AG04449 (cell line): ENCODE measurements around the gene SEMA5B.

Source experiments
- CTCF ChIA-PET: fragments of 350-600 bp; formaldehyde crosslinking; extraction: SDS; loops from one replicate; lab custom pipeline; 2021; ENCODE audit warnings: antibody characterized with exemption; lab: Yijun Ruan, JAX
- POLR2A ChIA-PET: fragments of 400-600, 350-600 bp; formaldehyde crosslinking; extraction: SDS; loops from one replicate; lab custom pipeline; 2020; ENCODE audit warnings: antibody characterized with exemption, inconsistent platforms; lab: Yijun Ruan, JAX
- DNase-seq: peaks from one replicate; pipeline ENCODE4 v3.0.0-alpha.2; 2010; ENCODE audit warnings: low read depth, low spot score
- H3K4me3 ChIP-seq: 2 replicates; pipeline ENCODE4 v1.5.1; 2011; ENCODE audit warnings: low read depth, mild to moderate bottlenecking, control low read depth, low read length
- TF ChIP-seq, protein P1 (sequence below): IDR thresholded peaks from one replicate; pipeline ENCODE4 v1.5.1; 2011; ENCODE audit warnings: mild to moderate bottlenecking, moderate library complexity, low read length, control low read depth, inconsistent platforms; ENCODE audit not compliant: insufficient read depth; ENCODE audit errors: missing control alignments

The SEMA5B gene

GRCh38 chr3:122978569-122978968, 49.0 kb downstream of the SEMA5B start:
- ChIA-PET CTCF (interaction anchor here (1.0 kb wide), 1 partner anchor 35 kb away, joined by 3 read pairs; no protein-coding TSS in a partner anchor), POLR2A (no interaction called here)
- TF ChIP-seq, protein P1, sequence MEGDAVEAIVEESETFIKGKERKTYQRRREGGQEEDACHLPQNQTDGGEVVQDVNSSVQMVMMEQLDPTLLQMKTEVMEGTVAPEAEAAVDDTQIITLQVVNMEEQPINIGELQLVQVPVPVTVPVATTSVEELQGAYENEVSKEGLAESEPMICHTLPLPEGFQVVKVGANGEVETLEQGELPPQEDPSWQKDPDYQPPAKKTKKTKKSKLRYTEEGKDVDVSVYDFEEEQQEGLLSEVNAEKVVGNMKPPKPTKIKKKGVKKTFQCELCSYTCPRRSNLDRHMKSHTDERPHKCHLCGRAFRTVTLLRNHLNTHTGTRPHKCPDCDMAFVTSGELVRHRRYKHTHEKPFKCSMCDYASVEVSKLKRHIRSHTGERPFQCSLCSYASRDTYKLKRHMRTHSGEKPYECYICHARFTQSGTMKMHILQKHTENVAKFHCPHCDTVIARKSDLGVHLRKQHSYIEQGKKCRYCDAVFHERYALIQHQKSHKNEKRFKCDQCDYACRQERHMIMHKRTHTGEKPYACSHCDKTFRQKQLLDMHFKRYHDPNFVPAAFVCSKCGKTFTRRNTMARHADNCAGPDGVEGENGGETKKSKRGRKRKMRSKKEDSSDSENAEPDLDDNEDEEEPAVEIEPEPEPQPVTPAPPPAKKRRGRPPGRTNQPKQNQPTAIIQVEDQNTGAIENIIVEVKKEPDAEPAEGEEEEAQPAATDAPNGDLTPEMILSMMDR, result no peak
- no peak for DNase-seq
- H3K4me3 ChIP-seq, result no peak overlapping the region

GRCh38 chr3:122977746-122978466, 49.7 kb downstream of the SEMA5B start:
- POLR2A ChIA-PET, result no interaction called here
- peak; percentile 41 for DNase-seq
- no peak overlapping the region for H3K4me3 ChIP-seq
- TF ChIP-seq, protein P1, result no peak
- CTCF ChIA-PET, result interaction anchor here (1.0 kb wide), 1 partner anchor 35 kb away, joined by 3 read pairs; no protein-coding TSS in a partner anchor

DNA sequence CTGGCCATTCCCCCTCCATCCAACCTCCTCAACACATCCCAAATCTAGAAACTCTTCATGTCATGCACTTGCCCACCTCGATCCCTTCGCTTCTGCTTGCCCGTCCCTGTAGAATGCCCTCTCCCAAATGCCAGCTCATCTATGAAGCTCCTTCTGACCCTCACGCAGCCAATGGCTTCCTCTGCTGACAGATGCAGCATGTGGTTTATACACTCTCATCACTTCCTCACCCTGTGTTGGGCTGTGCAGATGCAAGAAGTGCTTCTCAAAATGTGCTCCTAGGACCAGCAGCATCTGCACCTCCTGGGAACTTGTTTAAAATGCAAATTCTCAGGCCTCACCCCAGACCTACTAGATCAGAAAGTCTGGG, 51.7 kb downstream of the SEMA5B start:
- no peak overlapping the region for H3K4me3 ChIP-seq
- TF ChIP-seq, protein P1, result no peak
- ChIA-PET CTCF (no interaction called here), POLR2A (no interaction called here)
- no peak for DNase-seq

DNA sequence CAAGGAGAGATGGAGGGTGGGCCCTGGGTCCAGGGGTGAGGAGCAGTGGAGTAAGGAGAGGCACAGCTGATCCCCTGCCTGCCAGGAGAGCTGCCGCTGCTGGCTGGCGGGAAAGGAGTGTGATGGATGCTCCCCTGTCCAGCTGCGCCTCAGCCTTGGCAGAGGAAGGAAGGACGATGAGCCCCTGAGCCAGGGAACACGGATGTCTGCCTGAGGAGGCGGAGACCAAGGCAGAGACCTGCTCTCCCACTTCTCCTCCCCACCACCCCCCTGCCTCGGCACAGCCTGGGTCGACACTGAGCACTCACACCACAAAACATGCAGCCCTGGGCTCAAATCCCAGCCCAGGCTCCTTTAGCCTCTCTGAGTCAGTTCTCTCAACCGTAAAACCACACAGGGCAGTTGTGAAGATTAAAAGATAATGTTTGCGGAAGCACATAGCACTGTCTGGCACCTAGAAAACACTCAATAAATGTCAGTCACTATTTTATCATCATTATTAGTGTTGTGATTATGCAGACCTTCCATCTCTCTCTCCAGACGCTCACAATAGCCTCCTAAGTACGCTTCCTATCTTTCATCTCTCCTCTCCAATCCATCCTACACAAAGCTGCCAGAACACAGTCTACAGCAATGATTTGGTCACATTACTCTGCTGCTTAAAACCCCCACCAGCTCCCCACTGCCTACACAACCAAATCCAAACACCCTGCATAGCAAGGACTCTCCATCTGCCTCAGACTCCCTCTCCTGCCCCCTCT, 52.2 kb downstream of the SEMA5B start:
- no peak for DNase-seq
- ChIA-PET POLR2A (no interaction called here), CTCF (interaction anchor here (0.9 kb wide), 1 partner anchor 32 kb away, joined by 4 read pairs; no protein-coding TSS in a partner anchor)
- TF ChIP-seq, protein P1, result no peak
- H3K4me3 ChIP-seq, result no peak overlapping the region

DNA sequence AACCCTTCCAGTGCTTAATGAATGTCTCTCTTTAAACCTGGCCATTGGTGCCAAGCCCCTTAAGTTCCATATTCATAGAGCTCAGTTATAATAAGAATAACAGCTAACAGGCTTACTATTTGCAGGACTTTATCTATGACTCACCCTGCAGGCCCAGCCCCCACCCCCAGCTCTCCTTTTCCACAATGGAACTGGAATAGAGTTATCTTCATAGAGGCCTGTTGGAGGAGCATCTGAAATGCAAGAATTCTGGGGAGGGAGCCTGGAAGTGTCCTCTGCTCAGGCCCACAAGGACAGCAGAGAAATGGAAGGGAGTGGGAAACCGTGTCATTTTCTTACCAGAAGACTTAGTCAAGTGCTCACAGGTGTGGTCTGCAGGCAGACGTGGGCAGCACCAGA, 52.8 kb downstream of the SEMA5B start:
- no peak for DNase-seq
- ChIA-PET CTCF (interaction anchor here (0.9 kb wide), 1 partner anchor 31 kb away, joined by 4 read pairs; no protein-coding TSS in a partner anchor), POLR2A (no interaction called here)
- TF ChIP-seq, protein P1, result no peak
- no peak overlapping the region for H3K4me3 ChIP-seq
